HEK293 (cell line): Measurements from ENCODE around the gene MFSD2B.

Source experiments
- CTCF ChIA-PET: fragments of 350-600 bp; formaldehyde crosslinking; extraction: SDS; loops from one replicate; lab custom pipeline; 2021; ENCODE audit warnings: antibody characterized with exemption; lab: Yijun Ruan, JAX
- POLR2A ChIA-PET: fragments of 300-600 bp; formaldehyde crosslinking; extraction: SDS; loops from one replicate; lab custom pipeline; 2020; ENCODE audit warnings: antibody characterized with exemption, inconsistent platforms; lab: Yijun Ruan, JAX
- H3K27ac ChIP-seq: fragments of 200-500 bp; sonication (Bioruptor generic); 2 replicates; pipeline ENCODE4 v1.5.1; 2014; ENCODE audit warnings: low read depth, low read length, control low read depth, inconsistent platforms; ENCODE audit errors: extremely low read depth
- H3K36me3 ChIP-seq, 2 experiments: fragments of 200-500 bp in 1 of 2; sonication (Bioruptor generic) in 1 of 2; 1 replicate in 1 of 2; 2 replicates in 1 of 2; pipeline ENCODE4 v1.5.1; 2014 to 2017; ENCODE audit warnings: inconsistent platforms in 2 of 2, low read length in 2 of 2; ENCODE audit not compliant: control insufficient read depth in 2 of 2, insufficient read depth in 1 of 2
- H3K4me1 ChIP-seq: fragments of 200-500 bp; sonication (Bioruptor generic); 2 replicates; pipeline ENCODE4 v1.5.1; 2014; ENCODE audit warnings: mild to moderate bottlenecking, low read length, inconsistent platforms; ENCODE audit not compliant: control insufficient read depth, insufficient read depth
- H3K4me3 ChIP-seq: 2 replicates; pipeline ENCODE4 v1.5.1; 2011; ENCODE audit warnings: low read depth, mild to moderate bottlenecking, control low read depth, low read length, moderate library complexity
- H3K9me3 ChIP-seq: fragments of 200-500 bp; sonication (Bioruptor generic); 2 replicates; pipeline ENCODE4 v1.5.1; 2014; ENCODE audit warnings: low read depth, low read length, inconsistent platforms; ENCODE audit not compliant: control insufficient read depth, insufficient read depth
- GLIS2 ChIP-seq: fragments of 450-650 bp; formaldehyde crosslinking; IDR thresholded peaks from 2 replicates; pipeline ENCODE4 v1.5.1; 2016; ENCODE audit warnings: missing biosample characterization, missing genetic modification characterization
- KLF10 ChIP-seq: fragments of 450-650 bp; IDR thresholded peaks from 2 replicates; pipeline ENCODE4 v1.5.1; 2018; ENCODE audit warnings: missing biosample characterization, mild to moderate bottlenecking, missing genetic modification characterization
- KLF8 ChIP-seq: fragments of 450-650 bp; formaldehyde crosslinking; IDR thresholded peaks from 2 replicates; pipeline ENCODE4 v1.5.1; 2016; ENCODE audit warnings: missing biosample characterization, missing genetic modification characterization
- SP3 ChIP-seq: fragments of 450-650 bp; formaldehyde crosslinking; IDR thresholded peaks from 2 replicates; pipeline ENCODE4 v1.5.1; 2016; ENCODE audit warnings: missing biosample characterization, missing genetic modification characterization
- YY1 ChIP-seq: fragments of 450-650 bp; formaldehyde crosslinking; IDR thresholded peaks from 2 replicates; pipeline ENCODE4 v1.5.1; 2018; ENCODE audit warnings: missing biosample characterization, missing genetic modification characterization
- ZBTB20 ChIP-seq: fragments of 450-650 bp; formaldehyde crosslinking; IDR thresholded peaks from 2 replicates; pipeline ENCODE4 v1.5.1; 2016; ENCODE audit warnings: missing biosample characterization, missing genetic modification characterization
- ZBTB7A ChIP-seq: fragments of 450-650 bp; formaldehyde crosslinking; IDR thresholded peaks from 2 replicates; pipeline ENCODE4 v1.5.1; 2016; ENCODE audit warnings: low read depth, missing biosample characterization, missing genetic modification characterization
- ZFHX2 ChIP-seq: fragments of 450-650 bp; formaldehyde crosslinking; conservative IDR thresholded peaks from 2 replicates; pipeline ENCODE4 v1.5.1; 2016; ENCODE audit warnings: missing biosample characterization, missing genetic modification characterization
- ZFP37 ChIP-seq: fragments of 450-650 bp; formaldehyde crosslinking; IDR thresholded peaks from 2 replicates; pipeline ENCODE4 v1.5.1; 2016; ENCODE audit warnings: missing biosample characterization, missing genetic modification characterization
- ZNF2 ChIP-seq: fragments of 450-650 bp; formaldehyde crosslinking; IDR thresholded peaks from 2 replicates; pipeline ENCODE4 v1.5.1; 2016; ENCODE audit warnings: missing biosample characterization, missing genetic modification characterization
- ZNF202 ChIP-seq: fragments of 450-650 bp; formaldehyde crosslinking; IDR thresholded peaks from 2 replicates; pipeline ENCODE4 v1.5.1; 2016; ENCODE audit warnings: missing biosample characterization, missing genetic modification characterization, borderline replicate concordance
- ZNF354C ChIP-seq: fragments of 450-650 bp; formaldehyde crosslinking; IDR thresholded peaks from 2 replicates; pipeline ENCODE4 v1.5.1; 2016; ENCODE audit warnings: missing biosample characterization, missing genetic modification characterization, low read depth, borderline replicate concordance
- ZNF596 ChIP-seq: fragments of 450-650 bp; IDR thresholded peaks from 2 replicates; pipeline ENCODE4 v1.5.0; 2018; ENCODE audit warnings: missing biosample characterization, mild to moderate bottlenecking, missing genetic modification characterization, moderate library complexity
- ZNF610 ChIP-seq: fragments of 450-650 bp; formaldehyde crosslinking; IDR thresholded peaks from 2 replicates; pipeline ENCODE4 v1.5.1; 2016; ENCODE audit warnings: missing biosample characterization, missing genetic modification characterization, borderline replicate concordance
- ZNF629 ChIP-seq: fragments of 450-650 bp; formaldehyde crosslinking; IDR thresholded peaks from 2 replicates; pipeline ENCODE4 v1.5.1; 2017; ENCODE audit warnings: missing biosample characterization, missing genetic modification characterization
- TF ChIP-seq, protein P1 (sequence below): fragments of 450-650 bp; formaldehyde crosslinking; IDR thresholded peaks from 2 replicates; pipeline ENCODE4 v1.5.1; 2016; ENCODE audit warnings: missing biosample characterization, missing genetic modification characterization
- TF ChIP-seq, protein P2 (sequence below): fragments of 450-650 bp; formaldehyde crosslinking; IDR thresholded peaks from 2 replicates; pipeline ENCODE4 v1.5.1; 2016; ENCODE audit warnings: missing biosample characterization, missing genetic modification characterization
- TF ChIP-seq, protein P3 (sequence below): fragments of 450-650 bp; formaldehyde crosslinking; IDR thresholded peaks from 2 replicates; pipeline ENCODE4 v1.5.1; 2016; ENCODE audit warnings: missing biosample characterization, missing genetic modification characterization
- TF ChIP-seq, protein P4 (sequence below): fragments of 450-650 bp; formaldehyde crosslinking; IDR thresholded peaks from 2 replicates; pipeline ENCODE4 v1.5.1; 2016; ENCODE audit warnings: missing biosample characterization, missing genetic modification characterization
- TF ChIP-seq, protein P5 (sequence below): fragments of 450-650 bp; formaldehyde crosslinking; IDR thresholded peaks from 2 replicates; pipeline ENCODE4 v1.5.1; 2017; ENCODE audit warnings: missing biosample characterization, missing genetic modification characterization
- TF ChIP-seq, protein P6 (sequence below): fragments of 450-650 bp; formaldehyde crosslinking; IDR thresholded peaks from 2 replicates; pipeline ENCODE4 v1.5.1; 2016; ENCODE audit warnings: missing biosample characterization, missing genetic modification characterization
- TF ChIP-seq, protein P7 (sequence below): IDR thresholded peaks from 2 replicates; pipeline ENCODE4 v1.6.1; 2011; ENCODE audit warnings: mild to moderate bottlenecking, low read depth, low read length, borderline replicate concordance

The MFSD2B gene

DNA sequence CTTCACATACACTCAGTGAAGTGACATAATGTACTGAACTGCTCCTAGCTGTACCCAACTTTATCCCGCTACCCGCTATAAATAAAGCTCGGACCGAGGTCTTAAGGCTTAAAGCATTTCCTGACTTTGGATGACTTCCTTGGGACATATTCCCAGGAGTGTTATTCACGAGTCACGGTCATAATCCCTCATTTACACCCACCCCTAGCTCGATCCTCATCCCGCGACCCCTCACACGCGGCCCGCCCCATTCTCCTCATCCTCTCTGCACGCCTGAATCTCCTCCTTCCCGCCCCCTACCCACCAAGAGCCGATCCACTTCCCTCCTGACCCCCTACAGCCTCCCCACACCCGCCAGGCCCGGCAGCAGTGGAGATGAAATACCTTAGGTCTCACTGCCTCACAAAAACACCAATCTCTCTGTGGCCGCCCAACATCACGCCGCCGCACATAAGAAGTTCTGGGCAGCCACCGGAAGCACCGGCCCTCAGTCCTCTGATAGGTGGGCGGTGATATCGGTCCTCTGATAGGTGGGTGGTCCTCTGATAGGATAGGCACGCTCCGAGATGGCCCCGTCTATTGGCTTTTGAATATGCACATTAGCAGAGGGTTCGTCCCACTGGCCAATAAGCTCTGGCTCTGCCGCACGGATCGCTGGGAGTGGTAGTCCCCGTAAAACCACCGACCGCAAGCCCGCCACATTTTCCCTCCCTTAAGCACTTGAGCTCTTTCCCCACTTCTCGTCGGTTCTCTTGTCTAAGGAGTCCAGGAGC, 37.2 kb downstream of the MFSD2B start, which contains the start of gene WDCP:
WDCP (minus strand) TSS at position 462 of the 773 bp plus-strand sequence. CDS start 7,897 bp downstream, outside the sequence.
- Histone ChIP-seq H3K27ac (peak within 1 kb of the TSS; percentile 66), H3K4me3 (peak within 1 kb of the TSS; percentile 91), H3K36me3 (no peaks in the 10 kb centered on the region; a peak in 1 of 3 replicates), H3K4me1 (peaks cover 9% of the 10 kb centered on the region; the same call in 1 of the 2 replicates), H3K9me3 (no peaks in the 10 kb centered on the region)
- POLR2A ChIA-PET = interaction anchor here (0.6 to 2.1 kb wide), 17 partner anchors 9 to 222 kb away, joined by 3 to 41 read pairs (median 6); partner anchors contain the start of genes ATAD2B, FAM228B, SF3B6 and UBXN2A
- CTCF ChIA-PET = interaction anchor here (0.5 to 1.1 kb wide), 3 partner anchors 35 to 594 kb away, joined by 3 to 4 read pairs (median 3); no protein-coding TSS in a partner anchor
- TF ChIP-seq, protein P1, sequence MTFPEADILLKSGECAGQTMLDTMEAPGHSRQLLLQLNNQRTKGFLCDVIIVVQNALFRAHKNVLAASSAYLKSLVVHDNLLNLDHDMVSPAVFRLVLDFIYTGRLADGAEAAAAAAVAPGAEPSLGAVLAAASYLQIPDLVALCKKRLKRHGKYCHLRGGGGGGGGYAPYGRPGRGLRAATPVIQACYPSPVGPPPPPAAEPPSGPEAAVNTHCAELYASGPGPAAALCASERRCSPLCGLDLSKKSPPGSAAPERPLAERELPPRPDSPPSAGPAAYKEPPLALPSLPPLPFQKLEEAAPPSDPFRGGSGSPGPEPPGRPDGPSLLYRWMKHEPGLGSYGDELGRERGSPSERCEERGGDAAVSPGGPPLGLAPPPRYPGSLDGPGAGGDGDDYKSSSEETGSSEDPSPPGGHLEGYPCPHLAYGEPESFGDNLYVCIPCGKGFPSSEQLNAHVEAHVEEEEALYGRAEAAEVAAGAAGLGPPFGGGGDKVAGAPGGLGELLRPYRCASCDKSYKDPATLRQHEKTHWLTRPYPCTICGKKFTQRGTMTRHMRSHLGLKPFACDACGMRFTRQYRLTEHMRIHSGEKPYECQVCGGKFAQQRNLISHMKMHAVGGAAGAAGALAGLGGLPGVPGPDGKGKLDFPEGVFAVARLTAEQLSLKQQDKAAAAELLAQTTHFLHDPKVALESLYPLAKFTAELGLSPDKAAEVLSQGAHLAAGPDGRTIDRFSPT (tag by site-specific recombination) = no peak
- TF ChIP-seq ZNF354C (tag by site-specific recombination) (no peak), ZNF2 (tag by site-specific recombination) (peak; percentile 44; the same call in 1 of the 2 replicates), ZBTB7A (tag by site-specific recombination) (0 out of 2 replicates have a peak, but pooled peaks have one; percentile 32), ZNF202 (no peak), GLIS2 (tag by site-specific recombination) (peak; percentile 62; the same call in 1 of the 2 replicates), KLF10 (tag by site-specific recombination) (0 out of 2 replicates have a peak, but pooled peaks have one; percentile 15), ZFP37 (peak; percentile 59; the same call in 1 of the 2 replicates), YY1 (tag by site-specific recombination) (no peak), ZFHX2 (peak; percentile 67), ZNF610 (tag by site-specific recombination) (no peak), ZNF629 (no peak), ZNF596 (tag by site-specific recombination) (no peak), ZBTB20 (tag by site-specific recombination) (peak; percentile 47; the same call in 1 of the 2 replicates), KLF8 (tag by site-specific recombination) (0 out of 2 replicates have a peak, but pooled peaks have one; percentile 53), SP3 (tag by site-specific recombination) (peak; percentile 87)
- TF ChIP-seq, protein P2, sequence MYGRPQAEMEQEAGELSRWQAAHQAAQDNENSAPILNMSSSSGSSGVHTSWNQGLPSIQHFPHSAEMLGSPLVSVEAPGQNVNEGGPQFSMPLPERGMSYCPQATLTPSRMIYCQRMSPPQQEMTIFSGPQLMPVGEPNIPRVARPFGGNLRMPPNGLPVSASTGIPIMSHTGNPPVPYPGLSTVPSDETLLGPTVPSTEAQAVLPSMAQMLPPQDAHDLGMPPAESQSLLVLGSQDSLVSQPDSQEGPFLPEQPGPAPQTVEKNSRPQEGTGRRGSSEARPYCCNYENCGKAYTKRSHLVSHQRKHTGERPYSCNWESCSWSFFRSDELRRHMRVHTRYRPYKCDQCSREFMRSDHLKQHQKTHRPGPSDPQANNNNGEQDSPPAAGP (tag by site-specific recombination) = peak; percentile 45
- TF ChIP-seq, protein P3, sequence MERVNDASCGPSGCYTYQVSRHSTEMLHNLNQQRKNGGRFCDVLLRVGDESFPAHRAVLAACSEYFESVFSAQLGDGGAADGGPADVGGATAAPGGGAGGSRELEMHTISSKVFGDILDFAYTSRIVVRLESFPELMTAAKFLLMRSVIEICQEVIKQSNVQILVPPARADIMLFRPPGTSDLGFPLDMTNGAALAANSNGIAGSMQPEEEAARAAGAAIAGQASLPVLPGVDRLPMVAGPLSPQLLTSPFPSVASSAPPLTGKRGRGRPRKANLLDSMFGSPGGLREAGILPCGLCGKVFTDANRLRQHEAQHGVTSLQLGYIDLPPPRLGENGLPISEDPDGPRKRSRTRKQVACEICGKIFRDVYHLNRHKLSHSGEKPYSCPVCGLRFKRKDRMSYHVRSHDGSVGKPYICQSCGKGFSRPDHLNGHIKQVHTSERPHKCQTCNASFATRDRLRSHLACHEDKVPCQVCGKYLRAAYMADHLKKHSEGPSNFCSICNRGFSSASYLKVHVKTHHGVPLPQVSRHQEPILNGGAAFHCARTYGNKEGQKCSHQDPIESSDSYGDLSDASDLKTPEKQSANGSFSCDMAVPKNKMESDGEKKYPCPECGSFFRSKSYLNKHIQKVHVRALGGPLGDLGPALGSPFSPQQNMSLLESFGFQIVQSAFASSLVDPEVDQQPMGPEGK (tag by site-specific recombination) = peak; percentile 86
- TF ChIP-seq, protein P4, sequence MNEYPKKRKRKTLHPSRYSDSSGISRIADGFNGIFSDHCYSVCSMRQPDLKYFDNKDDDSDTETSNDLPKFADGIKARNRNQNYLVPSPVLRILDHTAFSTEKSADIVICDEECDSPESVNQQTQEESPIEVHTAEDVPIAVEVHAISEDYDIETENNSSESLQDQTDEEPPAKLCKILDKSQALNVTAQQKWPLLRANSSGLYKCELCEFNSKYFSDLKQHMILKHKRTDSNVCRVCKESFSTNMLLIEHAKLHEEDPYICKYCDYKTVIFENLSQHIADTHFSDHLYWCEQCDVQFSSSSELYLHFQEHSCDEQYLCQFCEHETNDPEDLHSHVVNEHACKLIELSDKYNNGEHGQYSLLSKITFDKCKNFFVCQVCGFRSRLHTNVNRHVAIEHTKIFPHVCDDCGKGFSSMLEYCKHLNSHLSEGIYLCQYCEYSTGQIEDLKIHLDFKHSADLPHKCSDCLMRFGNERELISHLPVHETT = peak; percentile 62; the same call in 1 of the 2 replicates
- TF ChIP-seq, protein P5, sequence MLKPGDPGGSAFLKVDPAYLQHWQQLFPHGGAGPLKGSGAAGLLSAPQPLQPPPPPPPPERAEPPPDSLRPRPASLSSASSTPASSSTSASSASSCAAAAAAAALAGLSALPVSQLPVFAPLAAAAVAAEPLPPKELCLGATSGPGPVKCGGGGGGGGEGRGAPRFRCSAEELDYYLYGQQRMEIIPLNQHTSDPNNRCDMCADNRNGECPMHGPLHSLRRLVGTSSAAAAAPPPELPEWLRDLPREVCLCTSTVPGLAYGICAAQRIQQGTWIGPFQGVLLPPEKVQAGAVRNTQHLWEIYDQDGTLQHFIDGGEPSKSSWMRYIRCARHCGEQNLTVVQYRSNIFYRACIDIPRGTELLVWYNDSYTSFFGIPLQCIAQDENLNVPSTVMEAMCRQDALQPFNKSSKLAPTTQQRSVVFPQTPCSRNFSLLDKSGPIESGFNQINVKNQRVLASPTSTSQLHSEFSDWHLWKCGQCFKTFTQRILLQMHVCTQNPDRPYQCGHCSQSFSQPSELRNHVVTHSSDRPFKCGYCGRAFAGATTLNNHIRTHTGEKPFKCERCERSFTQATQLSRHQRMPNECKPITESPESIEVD (tag by site-specific recombination) = no peak
- TF ChIP-seq, protein P6, sequence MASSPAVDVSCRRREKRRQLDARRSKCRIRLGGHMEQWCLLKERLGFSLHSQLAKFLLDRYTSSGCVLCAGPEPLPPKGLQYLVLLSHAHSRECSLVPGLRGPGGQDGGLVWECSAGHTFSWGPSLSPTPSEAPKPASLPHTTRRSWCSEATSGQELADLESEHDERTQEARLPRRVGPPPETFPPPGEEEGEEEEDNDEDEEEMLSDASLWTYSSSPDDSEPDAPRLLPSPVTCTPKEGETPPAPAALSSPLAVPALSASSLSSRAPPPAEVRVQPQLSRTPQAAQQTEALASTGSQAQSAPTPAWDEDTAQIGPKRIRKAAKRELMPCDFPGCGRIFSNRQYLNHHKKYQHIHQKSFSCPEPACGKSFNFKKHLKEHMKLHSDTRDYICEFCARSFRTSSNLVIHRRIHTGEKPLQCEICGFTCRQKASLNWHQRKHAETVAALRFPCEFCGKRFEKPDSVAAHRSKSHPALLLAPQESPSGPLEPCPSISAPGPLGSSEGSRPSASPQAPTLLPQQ (tag by site-specific recombination) = peak; percentile 72
- TF ChIP-seq, protein P7, sequence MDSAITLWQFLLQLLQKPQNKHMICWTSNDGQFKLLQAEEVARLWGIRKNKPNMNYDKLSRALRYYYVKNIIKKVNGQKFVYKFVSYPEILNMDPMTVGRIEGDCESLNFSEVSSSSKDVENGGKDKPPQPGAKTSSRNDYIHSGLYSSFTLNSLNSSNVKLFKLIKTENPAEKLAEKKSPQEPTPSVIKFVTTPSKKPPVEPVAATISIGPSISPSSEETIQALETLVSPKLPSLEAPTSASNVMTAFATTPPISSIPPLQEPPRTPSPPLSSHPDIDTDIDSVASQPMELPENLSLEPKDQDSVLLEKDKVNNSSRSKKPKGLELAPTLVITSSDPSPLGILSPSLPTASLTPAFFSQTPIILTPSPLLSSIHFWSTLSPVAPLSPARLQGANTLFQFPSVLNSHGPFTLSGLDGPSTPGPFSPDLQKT = peak; percentile 51; the same call in 1 of the 2 replicates
